DND-41 (cell line): ENCODE data around the gene TMEM255B.

ENCODE experiments used
- EZH2 ChIP-seq: IDR thresholded peaks from 3 replicates; pipeline ENCODE4 v1.6.1; 2012; ENCODE audit warnings: borderline replicate concordance, low read depth, mild to moderate bottlenecking, moderate library complexity, low read length, inconsistent platforms; ENCODE audit not compliant: severe bottlenecking
- TF ChIP-seq, protein P1 (sequence below): IDR thresholded peaks from 2 replicates; pipeline ENCODE4 v1.5.1; 2012; ENCODE audit warnings: borderline replicate concordance, low read length, moderate library complexity, mild to moderate bottlenecking; ENCODE audit not compliant: poor library complexity, severe bottlenecking; ENCODE audit errors: extremely low read depth

- TF ChIP-seq, protein P1, sequence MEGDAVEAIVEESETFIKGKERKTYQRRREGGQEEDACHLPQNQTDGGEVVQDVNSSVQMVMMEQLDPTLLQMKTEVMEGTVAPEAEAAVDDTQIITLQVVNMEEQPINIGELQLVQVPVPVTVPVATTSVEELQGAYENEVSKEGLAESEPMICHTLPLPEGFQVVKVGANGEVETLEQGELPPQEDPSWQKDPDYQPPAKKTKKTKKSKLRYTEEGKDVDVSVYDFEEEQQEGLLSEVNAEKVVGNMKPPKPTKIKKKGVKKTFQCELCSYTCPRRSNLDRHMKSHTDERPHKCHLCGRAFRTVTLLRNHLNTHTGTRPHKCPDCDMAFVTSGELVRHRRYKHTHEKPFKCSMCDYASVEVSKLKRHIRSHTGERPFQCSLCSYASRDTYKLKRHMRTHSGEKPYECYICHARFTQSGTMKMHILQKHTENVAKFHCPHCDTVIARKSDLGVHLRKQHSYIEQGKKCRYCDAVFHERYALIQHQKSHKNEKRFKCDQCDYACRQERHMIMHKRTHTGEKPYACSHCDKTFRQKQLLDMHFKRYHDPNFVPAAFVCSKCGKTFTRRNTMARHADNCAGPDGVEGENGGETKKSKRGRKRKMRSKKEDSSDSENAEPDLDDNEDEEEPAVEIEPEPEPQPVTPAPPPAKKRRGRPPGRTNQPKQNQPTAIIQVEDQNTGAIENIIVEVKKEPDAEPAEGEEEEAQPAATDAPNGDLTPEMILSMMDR: no peak
- TF ChIP-seq EZH2: no peak
Measured at GRCh38 chr13:113766035-113766800, 7.2 kb downstream of the TMEM255B start.
